Cardiac muscle cell (in vitro differentiated cells and primary cell): ENCODE measurements around the gene CDA. TPM values are rescaled to one million over a fixed set of nuclear protein-coding genes. Genes with fewer than 3 reads are reported as not detected.
A peak's percentile ranks its signal among the peaks of the same experiment; 100 is the strongest.

Experiments used
- DNase-seq, 2 donors: peaks; one replicate each; pipeline versions ENCODE4 v3.0.0 to v3.0.0-alpha.2; 2010 to 2017; ENCODE audit warnings: low read depth in 1 of 2, low spot score in 1 of 2
- H3K27ac ChIP-seq: fragments of 200-600 bp; sonication (generic); 2 replicates; pipeline ENCODE4 v1.5.1; 2016
- H3K27me3 ChIP-seq: fragments of 200-600 bp; sonication (generic); 2 replicates; pipeline ENCODE4 v1.6.0; 2016; ENCODE audit warnings: control low read depth
- H3K36me3 ChIP-seq: fragments of 200-600 bp; sonication (generic); 2 replicates; pipeline ENCODE4 v1.5.1; 2016; ENCODE audit warnings: control low read depth
- H3K4me1 ChIP-seq: fragments of 200-600 bp; sonication (generic); 2 replicates; pipeline ENCODE4 v1.8.1; 2017; ENCODE audit warnings: low read depth, mild to moderate bottlenecking, mixed run types
- H3K4me3 ChIP-seq: fragments of 200-600 bp; sonication (generic); 2 replicates; pipeline ENCODE4 v1.5.1; 2016; ENCODE audit warnings: mild to moderate bottlenecking
- H3K9me3 ChIP-seq: fragments of 200-600 bp; sonication (generic); 2 replicates; pipeline ENCODE4 v1.5.1; 2017; ENCODE audit warnings: low read depth, mild to moderate bottlenecking, control low read depth
- polyA plus RNA-seq: library from polyadenylated mRNA; unstranded; fragments of >200 nt; fragmentation: Nextera tagmentation; extraction: Ambion mirVana; gene quantifications from 2 replicates; pipeline ENCODE4 v1.2.1, GENCODE V29; 2016
- total RNA-seq: library from RNA; depleted of rRNA; stranded (reverse); fragments of >200 nt; gene quantifications from 2 replicates; pipeline ENCODE4 v1.2.3, GENCODE V29; 2016
- TF ChIP-seq, protein P1 (sequence below): IDR thresholded peaks from 2 replicates; pipeline ENCODE4 v1.5.1; 2012; ENCODE audit warnings: low read depth, mild to moderate bottlenecking, low read length

CDA gene
- total and polyA plus RNA-seq, 2 experiments from 2014 or later = not detected

DNA sequence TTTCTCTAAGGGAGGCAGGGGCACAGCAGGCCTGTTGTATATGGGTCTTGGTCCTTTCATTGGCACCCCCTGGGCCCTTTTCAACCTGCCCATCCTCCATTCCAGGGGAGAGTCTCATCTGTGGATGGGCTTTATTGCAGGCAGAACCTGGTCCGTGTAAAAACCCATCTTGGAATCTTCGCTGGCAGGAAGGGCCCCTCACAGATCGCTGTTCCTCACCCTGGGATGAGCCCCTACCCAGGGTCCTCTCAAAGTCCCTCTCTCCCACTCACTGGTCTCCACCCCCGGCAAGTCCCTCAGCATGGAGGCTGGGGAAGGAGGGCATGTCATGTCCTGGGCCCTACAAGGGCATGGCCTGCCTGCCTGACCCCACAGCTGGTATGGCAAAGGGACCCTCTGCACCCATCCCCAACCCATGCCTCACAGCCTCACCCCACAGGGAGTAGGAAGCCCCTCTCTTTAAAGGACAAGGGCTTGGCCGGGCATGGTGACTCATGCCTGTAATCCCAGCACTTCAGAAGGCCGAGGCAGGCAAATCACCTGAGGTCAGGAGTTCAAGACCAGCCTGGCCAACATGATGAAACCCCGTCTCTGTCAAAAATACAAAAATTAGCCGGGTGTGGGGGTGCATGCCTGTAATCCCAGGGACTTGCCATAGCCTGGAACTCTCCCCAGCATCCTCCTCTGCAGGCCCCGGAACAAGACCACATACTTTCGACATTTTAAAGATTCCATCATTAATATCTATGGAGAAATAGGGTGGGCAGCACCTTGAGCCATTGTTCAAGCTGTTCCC is 13.2 kb upstream of the CDA start:
- Histone ChIP-seq H3K4me1 (no peaks in the 10 kb centered on the region), H3K4me3 (no peak overlapping the region), H3K36me3 (no peaks in the 10 kb centered on the region), H3K27ac (no peak overlapping the region), H3K27me3 (peaks cover 4% of the 10 kb centered on the region), H3K9me3 (no peaks in the 10 kb centered on the region)
- DNase-seq = no peak
- TF ChIP-seq, protein P1, sequence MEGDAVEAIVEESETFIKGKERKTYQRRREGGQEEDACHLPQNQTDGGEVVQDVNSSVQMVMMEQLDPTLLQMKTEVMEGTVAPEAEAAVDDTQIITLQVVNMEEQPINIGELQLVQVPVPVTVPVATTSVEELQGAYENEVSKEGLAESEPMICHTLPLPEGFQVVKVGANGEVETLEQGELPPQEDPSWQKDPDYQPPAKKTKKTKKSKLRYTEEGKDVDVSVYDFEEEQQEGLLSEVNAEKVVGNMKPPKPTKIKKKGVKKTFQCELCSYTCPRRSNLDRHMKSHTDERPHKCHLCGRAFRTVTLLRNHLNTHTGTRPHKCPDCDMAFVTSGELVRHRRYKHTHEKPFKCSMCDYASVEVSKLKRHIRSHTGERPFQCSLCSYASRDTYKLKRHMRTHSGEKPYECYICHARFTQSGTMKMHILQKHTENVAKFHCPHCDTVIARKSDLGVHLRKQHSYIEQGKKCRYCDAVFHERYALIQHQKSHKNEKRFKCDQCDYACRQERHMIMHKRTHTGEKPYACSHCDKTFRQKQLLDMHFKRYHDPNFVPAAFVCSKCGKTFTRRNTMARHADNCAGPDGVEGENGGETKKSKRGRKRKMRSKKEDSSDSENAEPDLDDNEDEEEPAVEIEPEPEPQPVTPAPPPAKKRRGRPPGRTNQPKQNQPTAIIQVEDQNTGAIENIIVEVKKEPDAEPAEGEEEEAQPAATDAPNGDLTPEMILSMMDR = no peak

DNA sequence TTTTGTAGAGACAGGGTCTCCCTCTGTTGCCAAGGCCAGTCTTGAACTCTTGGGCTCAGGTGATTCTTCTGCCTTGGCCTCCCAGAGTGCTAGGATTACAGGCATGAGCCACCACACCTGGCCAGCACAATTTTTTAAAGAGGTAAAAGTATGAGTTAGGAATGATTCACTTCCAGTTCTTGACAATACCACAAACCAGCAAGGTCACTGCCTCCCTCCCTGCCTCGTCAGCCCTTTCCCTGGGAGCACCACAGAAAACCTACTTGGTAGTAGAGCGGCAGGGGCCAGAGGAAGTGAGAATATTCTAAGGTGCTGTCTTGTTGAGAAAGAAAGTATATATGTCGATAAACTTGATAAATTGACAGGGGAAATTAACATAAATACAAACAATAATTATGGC is 10.8 kb upstream of the CDA start:
- DNase-seq = no peak
- Histone ChIP-seq H3K27me3 (peaks cover 4% of the 10 kb centered on the region), H3K4me3 (no peak overlapping the region), H3K36me3 (no peaks in the 10 kb centered on the region), H3K27ac (no peak overlapping the region), H3K4me1 (no peaks in the 10 kb centered on the region), H3K9me3 (no peaks in the 10 kb centered on the region)
- TF ChIP-seq, protein P1 = no peak

DNA sequence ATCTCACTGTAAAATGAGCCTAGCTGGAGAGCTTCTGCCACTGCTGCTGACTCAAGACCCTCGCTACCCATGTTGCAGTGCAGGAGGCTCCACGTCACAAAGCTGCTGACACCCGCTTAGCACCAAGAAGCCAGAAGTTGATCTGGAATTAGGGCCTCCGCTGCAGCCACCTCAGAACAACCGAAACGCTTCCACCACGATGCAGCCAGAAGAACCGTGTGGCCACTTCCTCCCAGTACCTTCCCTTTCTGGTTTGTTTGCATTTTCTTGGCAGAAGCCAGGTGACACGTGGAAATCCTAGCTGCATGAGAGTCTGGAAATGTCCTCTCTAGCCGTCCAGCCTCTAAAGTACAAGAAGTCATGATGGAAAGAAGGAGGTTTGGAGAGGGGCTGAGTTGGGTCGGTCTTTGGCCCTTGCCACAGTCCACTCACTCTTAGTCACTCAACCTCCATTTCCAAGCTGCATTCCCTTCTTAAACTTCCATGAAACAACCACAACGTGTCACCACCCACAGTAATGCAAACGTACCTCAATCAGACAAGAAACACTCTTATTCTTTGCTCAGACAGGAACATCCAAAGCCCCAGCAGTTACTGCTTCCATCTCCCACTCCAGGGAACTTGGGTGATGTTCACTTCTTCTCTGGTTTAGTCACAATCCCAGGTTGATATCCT is 10.0 kb upstream of the CDA start:
- TF ChIP-seq, protein P1 = no peak
- Histone ChIP-seq H3K36me3 (no peaks in the 10 kb centered on the region), H3K27me3 (no peaks in the 10 kb centered on the region), H3K4me3 (no peak overlapping the region), H3K27ac (no peak overlapping the region), H3K4me1 (no peaks in the 10 kb centered on the region), H3K9me3 (no peaks in the 10 kb centered on the region)
- no peak for DNase-seq

DNA sequence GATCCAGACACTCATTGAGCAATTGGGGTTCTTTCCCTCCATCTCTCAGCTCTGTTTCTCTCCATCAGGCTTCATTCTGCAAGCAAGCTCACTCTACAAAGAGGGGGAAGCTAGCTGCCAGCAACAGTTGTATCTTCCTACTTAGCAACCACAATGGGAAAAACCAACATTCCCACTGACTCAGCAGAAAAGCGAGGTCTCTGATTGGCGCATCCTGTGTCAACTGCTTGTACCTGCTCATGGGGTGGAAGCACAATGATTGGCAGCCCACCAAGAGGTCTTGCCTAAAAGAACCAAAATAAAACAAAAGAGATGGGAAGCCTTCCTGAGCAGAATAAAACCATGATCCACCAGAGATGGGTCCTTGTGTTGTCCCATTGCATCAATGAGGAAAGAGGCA is 4.0 kb upstream of the CDA start:
- Histone ChIP-seq H3K4me1 (no peaks in the 10 kb centered on the region), H3K9me3 (no peaks in the 10 kb centered on the region), H3K36me3 (no peaks in the 10 kb centered on the region), H3K27ac (no peak overlapping the region), H3K4me3 (no peak overlapping the region), H3K27me3 (no peaks in the 10 kb centered on the region)
- peak in 1 of 2 donors; percentile 43 for DNase-seq
- TF ChIP-seq, protein P1 = no peak

DNA sequence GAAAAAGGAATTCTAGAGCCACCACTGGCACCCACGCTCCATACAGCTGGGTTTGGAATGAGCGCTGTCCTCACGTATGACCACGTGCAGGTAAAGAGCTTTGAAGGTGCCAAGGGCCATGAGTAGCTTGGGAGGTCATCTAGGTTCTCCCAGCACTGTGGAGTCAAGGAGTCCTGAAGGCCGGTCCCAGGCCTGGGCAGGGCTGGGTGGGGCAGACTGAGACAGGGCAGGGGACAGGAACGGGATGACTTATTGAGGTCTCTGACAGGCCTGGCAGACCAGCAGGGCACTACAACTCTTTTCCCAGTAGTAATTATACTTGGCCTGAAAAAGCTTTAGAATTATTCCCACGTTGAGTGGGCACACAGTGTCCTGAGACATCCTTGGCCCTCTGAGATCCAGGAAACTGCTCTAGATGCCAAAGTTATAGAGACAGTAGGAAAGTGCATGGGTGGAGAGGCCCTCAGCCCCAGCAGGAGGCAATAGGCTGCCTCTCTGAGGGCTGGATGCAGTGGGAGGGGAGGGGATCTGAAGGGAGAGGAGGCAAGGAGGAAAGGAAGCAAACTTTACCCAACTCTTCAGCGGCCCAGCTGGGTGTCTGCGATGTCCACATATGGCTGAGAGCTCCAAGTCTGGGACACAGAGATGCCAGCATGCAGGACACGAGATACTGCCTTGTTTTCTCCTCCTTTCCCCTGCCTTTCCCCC is 1.8 kb upstream of the CDA start:
- no peaks in the 10 kb centered on the region for H3K27me3 ChIP-seq
- TF ChIP-seq, protein P1 = no peak
- no peaks in the 10 kb centered on the region for H3K36me3 ChIP-seq
- DNase-seq = no peak
- H3K4me1 ChIP-seq = peaks cover 7% of the 10 kb centered on the region
- no peak overlapping the region for H3K4me3 ChIP-seq
- H3K27ac ChIP-seq = no peak overlapping the region
- H3K9me3 ChIP-seq = no peaks in the 10 kb centered on the region
